Mammary microvascular endothelial cell (primary cell): ENCODE data around the gene CD164. TPM values are rescaled to one million over a fixed set of nuclear protein-coding genes. Genes with fewer than 3 reads are reported as not detected.

Source experiments
- total RNA-seq: library from RNA; depleted of rRNA; stranded (reverse); fragments of >200 nt; gene quantifications from 2 replicates; pipeline ENCODE4 v1.2.3, GENCODE V29; 2015

Gene CD164
- total RNA-seq = 113 and 121 TPM in 2 replicates

DNA sequence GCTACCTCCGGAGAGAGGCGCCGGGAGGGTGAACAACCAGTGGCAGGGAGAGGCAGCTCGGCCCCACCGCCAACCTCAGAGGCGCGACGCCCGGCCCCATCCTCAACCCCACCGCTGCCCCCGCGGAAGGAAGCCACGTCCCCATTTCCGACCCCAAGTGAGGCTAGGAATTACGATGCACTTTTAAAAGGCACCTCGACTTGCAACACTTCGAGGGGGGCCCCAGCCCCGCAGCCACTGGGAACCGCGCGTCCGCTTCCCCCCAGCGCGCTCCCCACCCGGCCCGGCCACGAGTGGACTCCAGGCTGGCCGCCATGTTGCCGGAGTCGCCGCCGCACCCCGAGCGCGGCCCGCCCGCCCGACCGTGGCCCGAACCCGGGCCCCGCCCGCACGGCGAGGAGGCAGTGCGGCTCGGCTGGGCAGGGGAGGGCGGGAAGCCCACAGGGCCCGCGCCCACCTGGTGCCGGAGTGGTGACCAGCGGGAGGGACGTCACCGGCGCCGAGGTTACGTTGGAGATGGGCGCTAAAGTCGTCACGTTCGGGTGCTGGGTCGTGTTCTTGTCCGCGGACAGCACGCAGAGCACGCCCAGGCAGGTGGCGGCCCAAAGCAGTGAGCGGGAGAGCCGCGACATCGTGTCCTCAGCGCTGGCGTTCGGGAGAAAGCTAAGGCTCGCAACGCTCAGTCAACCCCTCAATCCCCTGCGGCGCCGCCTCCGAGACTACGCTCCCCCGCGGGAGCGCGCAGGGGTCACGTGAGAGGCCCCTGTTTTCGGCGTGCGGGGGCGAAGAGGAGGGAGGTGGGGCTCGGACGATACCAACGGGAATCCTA is at the start of gene CD164:
Gene CD164 (minus strand): TSS at position 721 of the 829 bp plus-strand sequence. CDS start 89 bp downstream, at position 632.

Other genes with a start within 250 kb of the CD164 start
- gene PPIL6, start 58.2 kb upstream of the CD164 start, total RNA-seq = not detected in 2 replicates
- gene SMPD2, start 58.3 kb upstream of the CD164 start, total RNA-seq = 6.6 and 8.7 TPM in 2 replicates
- gene MICAL1, start 73.3 kb upstream of the CD164 start, total RNA-seq = 11.8 and 12.1 TPM in 2 replicates
- gene ZBTB24, start 100.8 kb upstream of the CD164 start, total RNA-seq = 3.7 and 5.0 TPM in 2 replicates